Uterus (tissue), 4 donors: ENCODE data around the gene RRP8. TPM values are rescaled to one million over a fixed set of nuclear protein-coding genes. Genes with fewer than 3 reads are reported as not detected.

Experiments
- DNase-seq, 2 donors: peaks; one replicate each; pipeline ENCODE4 v3.0.0-alpha.2; 2019 to 2020
- H3K27ac ChIP-seq, 2 donors: fragments of 200-600 bp; sonication (generic); 1 replicate in 1 of 2; 2 replicates in 1 of 2; pipeline ENCODE4 v1.5.1; 2016 to 2018
- H3K27me3 ChIP-seq, 2 donors: fragments of 200-600 bp; sonication (generic); one replicate each; pipeline ENCODE4 v1.5.1; 2018 to 2019; ENCODE audit warnings: control low read depth in 1 of 2
- H3K36me3 ChIP-seq, 2 donors: fragments of 200-600 bp; sonication (generic); one replicate each; pipeline ENCODE4 v1.5.1; 2019; ENCODE audit warnings: control low read depth in 1 of 2
- H3K4me1 ChIP-seq, 2 donors: fragments of 200-600 bp; sonication (generic); one replicate each; pipeline ENCODE4 v1.5.1; 2018 to 2019; ENCODE audit warnings: control low read depth in 1 of 2
- H3K4me3 ChIP-seq, 2 donors: fragments of 200-600 bp; sonication (generic); 1 replicate in 1 of 2; 2 replicates in 1 of 2; pipeline ENCODE4 v1.5.1; 2018 to 2019; ENCODE audit warnings: mild to moderate bottlenecking in 1 of 2
- H3K9me3 ChIP-seq, 2 donors: fragments of 200-600 bp; sonication (generic); one replicate each; pipeline ENCODE4 v1.5.1; 2019; ENCODE audit warnings: control low read depth in 1 of 2
- CTCF ChIP-seq, 4 experiments: fragments of 200-600 bp in 2 of 4; fragments of 450-650 bp in 2 of 4; sonication (generic) in 2 of 4; IDR thresholded peaks; one replicate each; pipeline ENCODE4 v1.5.1; 2016 to 2019; ENCODE audit warnings: antibody characterized with exemption in 4 of 4, mild to moderate bottlenecking in 2 of 4, moderate library complexity in 1 of 4
- POLR2A ChIP-seq, 2 donors: fragments of 450-650 bp; IDR thresholded peaks; one replicate each; pipeline ENCODE4 v1.6.1; 2016; ENCODE audit warnings: antibody characterized with exemption in 2 of 2, mild to moderate bottlenecking in 1 of 2, moderate library complexity in 1 of 2
- intact Hi-C: fragments of 100-400 bp; cut with DNase I; formaldehyde crosslinking; loops from one replicate; pipeline ENCODE4 v1.15.1; 2023; ENCODE audit warnings: low total_unique reads
- total RNA-seq, 4 donors: library from RNA; depleted of rRNA in 3 of 4; stranded (reverse); fragments of >200 nt in 3 of 4; gene quantifications; one replicate each; pipeline versions ENCODE4 v1.1.0 to v1.2.4, GENCODE V29; 2014 to 2023
- donor health status: DM: yes; HTN: yes; CAD: no.

Gene RRP8
- total RNA-seq, 4 donors from 2014 or later: 12.6 to 41.2 (median 26.9) TPM

GRCh38 chr11:6609502-6610015 is 6.1 kb upstream of the RRP8 start:
- no peaks in the 10 kb centered on the region for H3K36me3 ChIP-seq
- H3K27me3 ChIP-seq: no peaks in the 10 kb centered on the region
- TF ChIP-seq CTCF (IDR thresholded peaks at IDR 0.05) (no peak), POLR2A (IDR thresholded peaks at IDR 0.05) (no peak)
- peaks cover 13 to 27% of the 10 kb centered on the region in 2 donors for H3K4me1 ChIP-seq
- H3K9me3 ChIP-seq: no peaks in the 10 kb centered on the region
- intact Hi-C loops: loop anchor here (10.0 kb wide), 1 partner anchor 75 kb away; the partner anchor contains the start of gene MRPL17
- no peak overlapping the region for H3K4me3 ChIP-seq
- peak in 1 of 2 donors; percentile 29 for DNase-seq
- peak overlapping the region; percentile 97 to 99 for H3K27ac ChIP-seq

GRCh38 chr11:6608726-6609501 is 5.5 kb upstream of the RRP8 start:
- TF ChIP-seq POLR2A (IDR thresholded peaks at IDR 0.05): peak in 1 of 2 donors; percentile 6
- TF ChIP-seq CTCF (IDR thresholded peaks at IDR 0.05): no peak
- peak in 1 of 2 donors; percentile 77 for DNase-seq
- H3K27ac ChIP-seq: peak overlapping the region; percentile 97 to 99
- H3K36me3 ChIP-seq: no peaks in the 10 kb centered on the region
- peaks cover 13 to 27% of the 10 kb centered on the region in 2 donors for H3K4me1 ChIP-seq
- no peaks in the 10 kb centered on the region for H3K9me3 ChIP-seq
- intact Hi-C loops: no loop called here
- no peaks in the 10 kb centered on the region for H3K27me3 ChIP-seq
- no peak overlapping the region for H3K4me3 ChIP-seq

- peak in 1 of 2 donors; percentile 43 for DNase-seq
- Histone ChIP-seq H3K36me3 (no peaks in the 10 kb centered on the region), H3K27me3 (no peaks in the 10 kb centered on the region), H3K4me1 (peaks cover 13 to 24% of the 10 kb centered on the region in 2 donors), H3K27ac (peak overlapping the region; percentile 97 to 99), H3K4me3 (no peak overlapping the region), H3K9me3 (no peaks in the 10 kb centered on the region)
- no peak for TF ChIP-seq CTCF (IDR thresholded peaks at IDR 0.05)
- TF ChIP-seq POLR2A (IDR thresholded peaks at IDR 0.05): no peak
- intact Hi-C loops: no loop called here
Measured at GRCh38 chr11:6608011-6608410, 4.6 kb upstream of the RRP8 start.

DNA sequence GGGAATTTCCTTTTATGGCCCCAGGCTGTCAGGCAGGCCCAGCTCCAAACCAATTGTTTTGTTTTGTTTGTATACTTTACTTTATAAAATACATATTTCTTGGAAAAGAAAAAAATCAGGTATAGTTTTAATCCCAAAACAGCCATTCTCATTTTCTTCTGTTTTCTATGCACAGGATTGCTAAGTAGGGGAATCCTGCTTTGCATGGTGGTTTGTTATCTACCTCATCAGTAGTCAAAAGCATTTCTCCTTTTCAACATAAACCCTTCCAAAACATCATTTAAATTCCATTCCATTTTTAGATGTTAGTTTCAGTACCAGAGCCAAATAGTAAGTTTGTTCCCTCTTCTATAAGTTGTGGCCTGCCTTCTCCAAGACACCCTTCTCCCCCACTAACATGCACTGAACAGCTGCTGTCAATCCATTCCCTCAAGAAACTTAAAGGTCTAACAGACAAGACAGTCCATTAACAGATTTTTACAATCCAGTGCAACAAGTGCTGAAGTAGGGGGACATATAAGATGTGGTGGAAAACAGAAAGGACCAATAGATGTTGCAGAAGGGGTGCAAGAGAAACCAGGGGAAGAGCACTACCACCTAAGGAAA is 3.9 kb upstream of the RRP8 start:
- no peaks in the 10 kb centered on the region for H3K27me3 ChIP-seq
- intact Hi-C loops: no loop called here
- H3K27ac ChIP-seq: peak overlapping the region; percentile 97 to 99
- peak in 1 of 2 donors; percentile 13 for DNase-seq
- no peak for TF ChIP-seq POLR2A (IDR thresholded peaks at IDR 0.05)
- TF ChIP-seq CTCF (IDR thresholded peaks at IDR 0.05): no peak
- no peaks in the 10 kb centered on the region for H3K36me3 ChIP-seq
- H3K9me3 ChIP-seq: no peaks in the 10 kb centered on the region
- H3K4me1 ChIP-seq: peaks cover 13 to 25% of the 10 kb centered on the region in 2 donors
- peak overlapping the region in 1 of 2 donors; percentile 14 for H3K4me3 ChIP-seq
